ENCODE results near the gene PRR23E.

- TF ChIP-seq, protein P1, sequence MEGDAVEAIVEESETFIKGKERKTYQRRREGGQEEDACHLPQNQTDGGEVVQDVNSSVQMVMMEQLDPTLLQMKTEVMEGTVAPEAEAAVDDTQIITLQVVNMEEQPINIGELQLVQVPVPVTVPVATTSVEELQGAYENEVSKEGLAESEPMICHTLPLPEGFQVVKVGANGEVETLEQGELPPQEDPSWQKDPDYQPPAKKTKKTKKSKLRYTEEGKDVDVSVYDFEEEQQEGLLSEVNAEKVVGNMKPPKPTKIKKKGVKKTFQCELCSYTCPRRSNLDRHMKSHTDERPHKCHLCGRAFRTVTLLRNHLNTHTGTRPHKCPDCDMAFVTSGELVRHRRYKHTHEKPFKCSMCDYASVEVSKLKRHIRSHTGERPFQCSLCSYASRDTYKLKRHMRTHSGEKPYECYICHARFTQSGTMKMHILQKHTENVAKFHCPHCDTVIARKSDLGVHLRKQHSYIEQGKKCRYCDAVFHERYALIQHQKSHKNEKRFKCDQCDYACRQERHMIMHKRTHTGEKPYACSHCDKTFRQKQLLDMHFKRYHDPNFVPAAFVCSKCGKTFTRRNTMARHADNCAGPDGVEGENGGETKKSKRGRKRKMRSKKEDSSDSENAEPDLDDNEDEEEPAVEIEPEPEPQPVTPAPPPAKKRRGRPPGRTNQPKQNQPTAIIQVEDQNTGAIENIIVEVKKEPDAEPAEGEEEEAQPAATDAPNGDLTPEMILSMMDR (IDR thresholded peaks at IDR 0.05; ENCODE audit: low read length) = no peak
- TF ChIP-seq EZH2 (IDR thresholded peaks at IDR 0.05; ENCODE audit: borderline replicate concordance, low read length) = no peak
These were observed 42.8 kb downstream of the PRR23E start for GRCh38 chr3:127235706-127236105.

All from OCI-LY1 (cell line).